Upper lobe of left lung (tissue), 6 donors: ENCODE results near the gene PLEKHG3. TPM values are rescaled to one million over a fixed set of nuclear protein-coding genes. Genes with fewer than 3 reads are reported as not detected.

Source experiments
- ATAC-seq, 2 donors: fragments of 200-7000 bp; cut with Tn5 transposase; one replicate each; pipeline ENCODE4 v1.9.1; 2022; ENCODE audit warnings: mild to moderate bottlenecking in 2 of 2, moderate library complexity in 2 of 2; ENCODE audit not compliant: low FRiP score in 2 of 2
- DNase-seq, 2 donors: peaks; one replicate each; pipeline ENCODE4 v3.0.0-alpha.2; 2019 to 2020
- H3K27ac ChIP-seq, 4 donors: fragments of 200-600 bp; sonication (generic); one replicate each; pipeline ENCODE4 v1.5.1; 2016 to 2019
- H3K27me3 ChIP-seq, 4 donors: fragments of 200-600 bp; sonication (generic); one replicate each; pipeline ENCODE4 v1.5.1; 2017 to 2019
- H3K36me3 ChIP-seq, 4 donors: fragments of 200-600 bp; sonication (generic); one replicate each; pipeline ENCODE4 v1.5.1; 2016 to 2019
- H3K4me1 ChIP-seq, 4 donors: fragments of 200-600 bp; sonication (generic); one replicate each; pipeline ENCODE4 v1.5.1; 2018 to 2019
- H3K4me3 ChIP-seq, 4 donors: fragments of 200-600 bp; sonication (generic); one replicate each; pipeline ENCODE4 v1.5.1; 2017 to 2019; ENCODE audit warnings: mild to moderate bottlenecking in 2 of 4, moderate library complexity in 1 of 4
- H3K9me3 ChIP-seq, 4 donors: fragments of 200-600 bp; sonication (generic); one replicate each; pipeline ENCODE4 v1.5.1; 2018 to 2019
- CTCF ChIP-seq, 6 experiments: fragments of 450-650 bp in 4 of 6; fragments of 200-600 bp in 2 of 6; sonication (generic) in 2 of 6; IDR thresholded peaks; one replicate each; pipeline ENCODE4 v1.5.1; 2016 to 2019; ENCODE audit warnings: antibody characterized with exemption in 6 of 6
- EP300 ChIP-seq, 4 donors: sonication (generic); formaldehyde crosslinking; IDR thresholded peaks; one replicate each; pipeline ENCODE4 v1.5.1; 2017; ENCODE audit warnings: antibody characterized with exemption in 4 of 4, control low read depth in 2 of 4
- POLR2A ChIP-seq, 4 donors: fragments of 450-650 bp; IDR thresholded peaks; one replicate each; pipeline ENCODE4 v1.5.1; 2016 to 2017; ENCODE audit warnings: antibody characterized with exemption in 4 of 4, mild to moderate bottlenecking in 2 of 4
- POLR2AphosphoS5 ChIP-seq, 2 donors: sonication (generic); formaldehyde crosslinking; IDR thresholded peaks; one replicate each; pipeline ENCODE4 v1.5.1; 2017; ENCODE audit warnings: antibody characterized with exemption in 2 of 2
- whole genome bisulfite sequencing, 2 donors: methylation state at CpG; one replicate each; pipeline ENCODE4 v1.1.5; 2017 to 2018; 5-methylcytosine and 5-hydroxymethylcytosine counted together
- total RNA-seq, 6 donors: library from RNA; depleted of rRNA in 4 of 6; stranded (reverse); fragments of >200 nt in 4 of 6; gene quantifications; one replicate each; pipeline versions ENCODE4 v1.1.0 to v1.2.1, GENCODE V29; 2016 to 2021
- donor health status: DM: no; HTN: no; CAD: no; lungs with moderate emphysema.
- donor health status: DM: no; HTN: yes; CAD: no; lungs with severe emphysema.

The PLEKHG3 gene
- total RNA-seq, 6 donors from 2014 or later = 12.8 to 49.2 (median 34.8) TPM

GRCh38 chr14:64728856-64729255, 24.6 kb downstream of the PLEKHG3 start:
- Histone ChIP-seq H3K4me3 (no peak overlapping the region), H3K27ac (no peak overlapping the region), H3K27me3 (no peaks in the 10 kb centered on the region), H3K9me3 (no peaks in the 10 kb centered on the region), H3K36me3 (peaks cover 6 to 44% (median 39%) of the 10 kb centered on the region in 4 donors), H3K4me1 (peaks cover 2 to 9% (median 7%) of the 10 kb centered on the region in 4 donors)
- no peak for ATAC-seq
- no peak for DNase-seq
- 93 to 96% methylated on average over 8 to 10 of the region's 10 CpGs for WGBS, 2 donors
- TF ChIP-seq EP300 (IDR thresholded peaks at IDR 0.05) = no peak
- no peak for TF ChIP-seq CTCF (IDR thresholded peaks at IDR 0.05)
- no peak for TF ChIP-seq POLR2A (IDR thresholded peaks at IDR 0.05)
- no peak for TF ChIP-seq POLR2AphosphoS5 (IDR thresholded peaks at IDR 0.05)

DNA sequence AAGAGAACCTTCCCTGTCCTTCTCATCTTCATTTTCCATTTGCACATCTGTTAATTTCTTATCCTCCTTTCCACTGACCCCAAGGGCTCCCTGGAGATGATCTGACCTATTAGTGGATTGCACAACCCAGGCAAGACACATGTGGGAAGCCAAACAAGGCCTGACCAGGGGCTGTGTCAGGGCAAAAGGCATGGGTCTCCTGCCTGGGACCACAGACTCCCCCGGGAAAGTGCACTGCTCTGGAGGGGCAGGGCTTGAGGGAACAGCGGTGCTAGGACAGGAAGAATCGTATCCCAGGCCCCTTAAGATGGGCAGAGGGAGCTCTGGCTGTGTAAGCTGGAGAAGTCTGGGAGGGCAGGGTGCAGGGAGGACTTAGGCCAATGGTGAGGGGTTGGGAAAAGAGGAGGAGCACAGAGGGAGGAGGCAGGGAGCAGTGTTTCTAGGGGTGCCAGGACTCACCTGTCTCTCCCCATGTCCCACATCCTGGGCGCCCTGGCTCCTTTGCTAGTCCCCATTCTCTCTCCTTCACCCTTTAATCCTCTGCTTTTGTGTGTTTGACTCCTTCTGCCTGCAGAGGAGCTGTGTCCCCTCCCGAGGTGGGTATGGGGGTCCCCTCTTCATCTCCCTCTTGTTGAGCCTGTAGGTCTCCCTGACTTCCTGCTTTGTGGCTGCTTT, 25.3 kb downstream of the PLEKHG3 start:
- H3K27ac ChIP-seq = no peak overlapping the region
- ATAC-seq = peak in 1 of 2 donors; percentile 58

DNA sequence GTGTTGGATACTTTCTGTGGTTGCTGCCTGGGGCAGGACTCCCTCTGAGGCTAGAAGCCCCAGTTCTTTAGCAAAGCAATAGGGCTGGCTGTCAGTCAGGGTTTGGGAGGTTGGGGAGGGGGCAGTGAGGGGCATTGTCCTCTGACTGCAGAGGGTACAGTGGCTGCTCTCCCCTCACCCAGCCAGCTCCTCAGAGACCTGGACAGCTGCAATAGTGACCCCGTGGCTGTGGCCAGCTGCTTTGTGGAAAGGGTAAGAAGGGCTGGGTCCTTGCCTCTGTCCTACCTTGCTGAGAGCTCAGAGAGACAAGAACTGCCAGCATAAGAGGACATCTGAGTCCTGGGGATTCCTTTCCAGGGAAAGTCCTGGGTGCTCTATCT, 25.8 kb downstream of the PLEKHG3 start:
- DNase-seq = no peak
- peaks cover 0 to 11% (median 2%) of the 10 kb centered on the region in 4 donors for H3K4me1 ChIP-seq
- no peak for ATAC-seq
- TF ChIP-seq EP300 (IDR thresholded peaks at IDR 0.05) = no peak
- H3K27me3 ChIP-seq = no peaks in the 10 kb centered on the region
- H3K9me3 ChIP-seq = no peaks in the 10 kb centered on the region
- H3K4me3 ChIP-seq = no peak overlapping the region
- H3K27ac ChIP-seq = no peak overlapping the region
- peaks cover 6 to 44% (median 39%) of the 10 kb centered on the region in 4 donors for H3K36me3 ChIP-seq
- WGBS, 2 donors = 91 to 100% methylated on average over 1 of the region's 1 CpG

More for the DNA sequence above, 25.3 kb downstream of the PLEKHG3 start:
- peaks cover 6 to 44% (median 39%) of the 10 kb centered on the region in 4 donors for H3K36me3 ChIP-seq
- 77 to 80% methylated on average over 5 of the region's 5 CpGs for WGBS, 2 donors
- DNase-seq = no peak
- H3K4me3 ChIP-seq = no peak overlapping the region
- no peak for TF ChIP-seq POLR2A (IDR thresholded peaks at IDR 0.05)
- no peaks in the 10 kb centered on the region for H3K27me3 ChIP-seq
- H3K4me1 ChIP-seq = peaks cover 0 to 9% (median 4%) of the 10 kb centered on the region in 4 donors
- H3K9me3 ChIP-seq = no peaks in the 10 kb centered on the region

DNA sequence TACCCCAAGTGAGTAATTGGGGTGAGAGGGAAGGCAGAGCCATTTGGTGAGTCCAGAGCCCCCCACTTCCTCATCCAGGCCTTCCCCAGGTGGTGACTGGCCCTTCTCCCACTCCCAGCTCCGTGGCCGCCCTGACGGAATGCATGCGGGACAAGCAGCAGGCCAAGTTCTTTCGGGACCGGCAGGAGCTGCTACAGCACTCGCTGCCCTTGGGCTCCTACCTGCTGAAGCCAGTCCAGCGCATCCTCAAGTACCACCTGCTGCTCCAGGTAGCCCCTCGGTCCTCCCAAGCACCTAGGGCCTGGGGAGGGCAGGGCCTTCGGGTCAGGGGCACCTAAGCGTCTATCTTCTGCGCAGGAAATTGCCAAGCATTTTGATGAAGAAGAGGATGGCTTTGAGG, 26.5 kb downstream of the PLEKHG3 start:
- Histone ChIP-seq H3K36me3 (peaks cover 6 to 44% (median 39%) of the 10 kb centered on the region in 4 donors), H3K27ac (no peak overlapping the region), H3K4me3 (no peak overlapping the region), H3K27me3 (no peaks in the 10 kb centered on the region), H3K4me1 (peaks cover 0 to 5% (median 0%) of the 10 kb centered on the region in 4 donors), H3K9me3 (no peaks in the 10 kb centered on the region)
- ATAC-seq = no peak
- DNase-seq = peak in 1 of 2 donors; percentile 62
- 91 to 93% methylated on average over 7 to 12 of the region's 12 CpGs for WGBS, 2 donors
- TF ChIP-seq POLR2A (IDR thresholded peaks at IDR 0.05) (no peak), EP300 (IDR thresholded peaks at IDR 0.05) (no peak), POLR2AphosphoS5 (IDR thresholded peaks at IDR 0.05) (no peak), CTCF (IDR thresholded peaks at IDR 0.05) (no peak)

- DNase-seq (no peak), ATAC-seq (no peak)
- WGBS, 2 donors = 96 to 98% methylated on average over 10 to 15 of the region's 15 CpGs
- no peaks in the 10 kb centered on the region for H3K9me3 ChIP-seq
- peaks cover 0 to 5% (median 0%) of the 10 kb centered on the region in 4 donors for H3K4me1 ChIP-seq
- no peak overlapping the region for H3K27ac ChIP-seq
- H3K4me3 ChIP-seq = no peak overlapping the region
- TF ChIP-seq CTCF (IDR thresholded peaks at IDR 0.05) = no peak
- TF ChIP-seq POLR2AphosphoS5 (IDR thresholded peaks at IDR 0.05) = no peak
- TF ChIP-seq EP300 (IDR thresholded peaks at IDR 0.05) = no peak
- TF ChIP-seq POLR2A (IDR thresholded peaks at IDR 0.05) = no peak
- no peaks in the 10 kb centered on the region for H3K27me3 ChIP-seq
- peaks cover 6 to 44% (median 41%) of the 10 kb centered on the region in 4 donors for H3K36me3 ChIP-seq
Measured at GRCh38 chr14:64731141-64731581, 26.9 kb downstream of the PLEKHG3 start.

DNA sequence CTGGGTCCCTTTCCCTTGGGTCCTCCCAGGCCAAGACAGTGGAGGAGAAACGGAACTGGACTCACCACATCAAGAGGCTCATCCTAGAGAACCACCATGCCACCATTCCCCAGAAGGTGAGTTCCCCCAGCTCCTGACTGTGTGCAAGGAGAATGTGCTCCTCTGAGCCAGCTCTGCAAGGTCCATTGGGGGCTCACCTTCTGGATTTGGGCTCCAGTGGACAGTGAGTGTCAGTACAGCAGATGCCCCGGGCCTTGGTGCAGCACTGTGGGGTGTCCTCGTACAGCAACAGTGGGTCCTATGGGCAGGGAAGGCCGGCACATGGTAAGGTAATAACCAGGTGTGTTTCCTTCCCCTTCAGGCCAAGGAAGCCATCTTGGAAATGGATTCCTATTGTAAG, 27.8 kb downstream of the PLEKHG3 start:
- Histone ChIP-seq H3K27ac (no peak overlapping the region), H3K36me3 (peaks cover 6 to 49% (median 43%) of the 10 kb centered on the region in 4 donors), H3K27me3 (no peaks in the 10 kb centered on the region), H3K4me3 (no peak overlapping the region), H3K4me1 (peaks cover 0 to 5% (median 0%) of the 10 kb centered on the region in 4 donors), H3K9me3 (no peaks in the 10 kb centered on the region)
- ATAC-seq = no peak
- TF ChIP-seq POLR2AphosphoS5 (IDR thresholded peaks at IDR 0.05) (no peak), EP300 (IDR thresholded peaks at IDR 0.05) (no peak), CTCF (IDR thresholded peaks at IDR 0.05) (no peak), POLR2A (IDR thresholded peaks at IDR 0.05) (no peak)
- WGBS, 2 donors = 96% methylated on average over 3 of the region's 4 CpGs; no CpG with 5 or more reads in 1 of the 2 donors
- no peak for DNase-seq
